Measurements from ENCODE around the gene ANKRD27.

DNA sequence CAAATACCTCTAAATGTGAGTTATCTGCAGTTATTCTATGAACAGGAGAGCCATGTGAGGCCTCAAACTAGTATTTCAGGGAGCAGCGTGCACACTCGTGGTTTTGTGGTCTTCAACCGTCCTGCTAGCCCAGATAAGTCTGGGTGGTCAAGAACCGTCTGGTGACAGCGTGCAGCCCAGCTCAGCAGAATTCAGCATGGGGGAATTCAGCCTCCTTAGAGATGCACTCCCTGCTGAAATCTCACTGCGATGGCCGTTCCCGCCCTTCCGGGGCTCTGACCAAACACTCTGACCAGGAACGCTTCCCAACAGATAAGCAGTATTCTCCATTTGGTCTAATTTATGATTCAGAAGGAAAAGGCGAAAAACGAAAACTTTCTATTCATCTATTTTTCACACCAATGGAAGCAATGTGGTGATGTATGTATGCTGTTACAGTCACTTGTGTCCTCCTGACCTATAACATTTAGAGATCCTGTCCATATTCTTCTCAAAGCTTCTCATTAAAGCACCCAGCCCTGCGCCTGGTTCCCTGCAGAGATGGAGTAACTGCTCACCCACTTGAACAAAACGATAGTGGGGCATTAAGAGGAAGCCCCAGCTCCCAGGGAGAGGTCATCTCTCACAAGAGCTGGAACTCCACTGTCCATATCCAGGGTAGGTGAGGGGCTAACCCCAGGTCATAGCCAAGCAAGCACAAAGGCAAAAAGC is 2.9 kb downstream of the ANKRD27 start:
- no peak for TF ChIP-seq CTCF (IDR thresholded peaks at IDR 0.05)
- no peak for TF ChIP-seq POLR2A (IDR thresholded peaks at IDR 0.05)
